RPMI8226 (cell line): ENCODE data around the gene LIPE.
"Not testable (repeated sequence)": the region's sequence is repeated elsewhere in the genome, so short reads cannot be mapped to it uniquely, and the experiment has no call there.

Experiments used
- DNase-seq: peaks from one replicate; pipeline ENCODE4 v3.0.0-alpha.2; 2015

The LIPE gene, protein sequence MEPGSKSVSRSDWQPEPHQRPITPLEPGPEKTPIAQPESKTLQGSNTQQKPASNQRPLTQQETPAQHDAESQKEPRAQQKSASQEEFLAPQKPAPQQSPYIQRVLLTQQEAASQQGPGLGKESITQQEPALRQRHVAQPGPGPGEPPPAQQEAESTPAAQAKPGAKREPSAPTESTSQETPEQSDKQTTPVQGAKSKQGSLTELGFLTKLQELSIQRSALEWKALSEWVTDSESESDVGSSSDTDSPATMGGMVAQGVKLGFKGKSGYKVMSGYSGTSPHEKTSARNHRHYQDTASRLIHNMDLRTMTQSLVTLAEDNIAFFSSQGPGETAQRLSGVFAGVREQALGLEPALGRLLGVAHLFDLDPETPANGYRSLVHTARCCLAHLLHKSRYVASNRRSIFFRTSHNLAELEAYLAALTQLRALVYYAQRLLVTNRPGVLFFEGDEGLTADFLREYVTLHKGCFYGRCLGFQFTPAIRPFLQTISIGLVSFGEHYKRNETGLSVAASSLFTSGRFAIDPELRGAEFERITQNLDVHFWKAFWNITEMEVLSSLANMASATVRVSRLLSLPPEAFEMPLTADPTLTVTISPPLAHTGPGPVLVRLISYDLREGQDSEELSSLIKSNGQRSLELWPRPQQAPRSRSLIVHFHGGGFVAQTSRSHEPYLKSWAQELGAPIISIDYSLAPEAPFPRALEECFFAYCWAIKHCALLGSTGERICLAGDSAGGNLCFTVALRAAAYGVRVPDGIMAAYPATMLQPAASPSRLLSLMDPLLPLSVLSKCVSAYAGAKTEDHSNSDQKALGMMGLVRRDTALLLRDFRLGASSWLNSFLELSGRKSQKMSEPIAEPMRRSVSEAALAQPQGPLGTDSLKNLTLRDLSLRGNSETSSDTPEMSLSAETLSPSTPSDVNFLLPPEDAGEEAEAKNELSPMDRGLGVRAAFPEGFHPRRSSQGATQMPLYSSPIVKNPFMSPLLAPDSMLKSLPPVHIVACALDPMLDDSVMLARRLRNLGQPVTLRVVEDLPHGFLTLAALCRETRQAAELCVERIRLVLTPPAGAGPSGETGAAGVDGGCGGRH

DNA sequence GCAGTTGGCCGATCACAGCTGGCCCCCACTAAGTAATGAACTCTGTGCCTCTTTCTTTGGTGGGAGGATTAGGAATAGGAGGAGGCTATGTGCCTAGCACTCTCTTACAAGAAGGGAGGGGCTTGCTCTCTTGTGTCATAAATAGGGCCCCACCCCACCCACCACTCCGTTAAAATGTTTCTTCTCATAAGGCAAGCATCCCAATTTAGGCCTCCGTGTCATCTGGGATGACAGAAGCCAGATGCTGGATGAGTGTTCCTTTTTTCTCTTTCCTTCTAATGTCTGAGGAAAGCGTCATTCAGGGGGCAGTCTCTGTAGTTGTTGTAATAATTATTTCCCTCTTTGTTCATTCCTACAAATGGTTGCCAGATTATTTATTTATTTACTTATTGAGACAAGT is at the start of gene LIPE:
Gene LIPE (minus strand): TSS at position 76 of the 400 bp plus-strand sequence. CDS start 239 bp downstream, outside the sequence.
- DNase-seq, result no peak

DNA sequence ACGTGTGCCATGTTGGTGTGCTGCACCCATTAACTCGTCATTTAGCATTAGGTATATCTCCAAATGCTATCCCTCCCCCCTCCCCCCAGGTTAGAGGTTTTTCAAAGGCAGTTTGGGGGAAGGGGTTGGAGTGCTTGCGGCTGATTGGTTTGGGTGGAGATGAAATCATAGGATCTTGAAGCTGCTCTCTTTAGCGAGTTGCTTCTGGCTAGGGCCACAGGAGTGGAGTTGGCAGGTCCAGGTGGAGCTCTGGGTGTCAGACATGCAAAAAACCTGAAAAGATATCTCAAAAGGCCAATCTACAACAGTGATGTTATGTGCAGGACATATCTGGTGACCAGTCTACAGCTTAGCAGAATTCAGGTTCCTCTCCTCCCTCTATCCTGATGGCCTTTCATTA is 48.2 kb upstream of the LIPE start:
- DNase-seq, result no peak

DNA sequence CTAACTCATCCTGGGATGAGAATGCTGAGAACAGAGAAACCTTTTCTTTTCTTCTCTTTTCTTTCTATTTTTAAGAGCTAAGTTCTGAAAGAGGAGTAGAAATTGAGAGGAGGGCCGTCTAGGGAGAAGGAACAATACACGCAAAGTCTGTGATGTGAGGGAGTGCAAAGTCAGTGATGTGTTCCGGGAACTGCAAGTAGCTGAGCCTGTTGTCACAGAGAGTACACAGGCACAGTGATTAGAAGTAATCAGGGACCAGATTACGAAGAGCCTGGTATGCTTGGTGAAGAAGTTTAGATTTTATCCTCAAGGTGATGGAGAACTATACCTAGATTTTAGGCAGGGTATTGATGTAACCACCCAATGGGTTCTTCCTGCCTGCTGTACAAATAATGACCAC is 47.6 kb upstream of the LIPE start:
- DNase-seq, result no peak

GRCh38 chr19:42473686-42474085 is 46.5 kb upstream of the LIPE start:
- DNase-seq, result no peak

DNA sequence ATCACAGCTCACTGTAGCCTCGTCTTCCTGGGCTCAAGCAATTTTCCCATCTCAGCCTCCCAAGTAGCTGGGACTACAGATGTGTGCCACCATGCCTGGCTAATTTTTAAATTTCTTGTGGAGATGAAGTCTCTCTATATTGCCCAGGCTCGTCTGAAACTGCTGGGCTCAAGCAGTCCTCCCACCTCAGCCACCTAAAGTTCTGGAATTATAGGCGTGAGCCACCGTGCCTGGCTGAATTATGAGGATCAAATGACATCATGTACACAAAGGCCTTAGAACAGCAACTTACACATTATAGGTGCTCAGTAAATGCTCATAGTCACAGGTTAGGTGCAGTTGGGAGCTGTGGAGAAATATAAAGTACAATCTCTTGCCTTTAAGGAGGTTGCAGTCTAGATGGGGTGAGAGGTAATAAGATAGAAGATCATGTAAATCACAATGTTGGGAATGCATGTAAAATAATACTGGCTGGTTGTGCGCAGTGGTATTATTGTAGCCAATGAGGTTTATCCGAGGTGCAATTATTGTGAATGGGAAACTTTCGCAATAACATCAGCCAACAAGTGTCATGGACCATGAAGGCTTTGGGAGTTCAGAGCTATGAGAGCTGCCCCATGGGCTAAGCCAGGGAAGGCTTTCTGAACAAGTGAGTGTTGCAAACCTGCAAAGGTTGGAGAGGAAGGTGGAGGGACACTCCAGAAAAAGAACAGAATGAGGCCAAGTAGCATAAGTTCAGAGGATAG is 45.4 kb upstream of the LIPE start:
- DNase-seq, result no peak

- DNase-seq, result no peak
Measured at GRCh38 chr19:42471554-42472249, 44.5 kb upstream of the LIPE start.

DNA sequence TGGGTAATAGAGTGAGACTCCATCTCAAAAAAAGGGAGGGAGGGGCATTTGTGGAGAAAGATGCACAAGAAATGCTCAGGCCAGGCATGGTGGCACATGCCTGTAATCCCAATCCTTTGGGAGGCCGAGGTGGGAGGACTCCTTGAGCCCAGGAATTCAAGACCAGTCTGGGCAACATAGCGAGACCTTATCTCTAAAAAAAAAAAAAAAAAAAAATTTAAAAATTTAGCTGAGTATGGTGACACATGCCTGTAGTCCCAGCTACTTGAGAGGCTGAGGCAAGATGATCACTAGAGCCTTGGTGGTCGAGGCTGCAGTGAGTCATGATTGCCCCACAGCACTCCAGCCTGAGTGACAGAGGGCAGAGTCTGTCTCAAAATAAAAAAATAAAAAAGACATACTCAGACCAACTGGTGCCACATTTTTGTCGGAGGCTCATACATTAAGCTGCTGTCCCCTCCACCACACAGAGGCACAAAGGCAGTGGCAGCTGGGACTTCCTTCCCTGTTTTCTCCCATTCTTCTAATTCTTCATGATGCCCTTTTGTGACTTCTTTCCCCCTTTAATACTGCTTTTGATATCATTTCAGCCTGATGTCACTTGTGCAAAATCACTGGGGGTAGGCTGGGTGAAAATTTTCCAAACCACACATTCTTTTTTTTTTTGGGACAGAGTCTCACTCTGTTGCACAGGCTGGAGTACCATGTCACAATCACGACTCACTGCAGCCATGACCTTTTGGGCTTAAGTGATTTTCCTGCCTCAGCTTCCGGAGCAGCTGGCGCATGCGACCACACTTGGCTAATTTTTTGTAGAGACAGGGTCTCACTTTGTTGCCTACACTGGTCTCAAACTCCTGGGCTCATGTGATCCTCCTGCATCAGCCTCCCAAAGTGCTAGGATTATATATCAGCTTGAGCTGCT is 42.4 kb upstream of the LIPE start:
- no peak for DNase-seq

GRCh38 chr19:42468273-42468796 is 41.1 kb upstream of the LIPE start:
- DNase-seq, result no peak

- DNase-seq, result no peak
Measured at GRCh38 chr19:42467183-42467760, 40.1 kb upstream of the LIPE start.

DNA sequence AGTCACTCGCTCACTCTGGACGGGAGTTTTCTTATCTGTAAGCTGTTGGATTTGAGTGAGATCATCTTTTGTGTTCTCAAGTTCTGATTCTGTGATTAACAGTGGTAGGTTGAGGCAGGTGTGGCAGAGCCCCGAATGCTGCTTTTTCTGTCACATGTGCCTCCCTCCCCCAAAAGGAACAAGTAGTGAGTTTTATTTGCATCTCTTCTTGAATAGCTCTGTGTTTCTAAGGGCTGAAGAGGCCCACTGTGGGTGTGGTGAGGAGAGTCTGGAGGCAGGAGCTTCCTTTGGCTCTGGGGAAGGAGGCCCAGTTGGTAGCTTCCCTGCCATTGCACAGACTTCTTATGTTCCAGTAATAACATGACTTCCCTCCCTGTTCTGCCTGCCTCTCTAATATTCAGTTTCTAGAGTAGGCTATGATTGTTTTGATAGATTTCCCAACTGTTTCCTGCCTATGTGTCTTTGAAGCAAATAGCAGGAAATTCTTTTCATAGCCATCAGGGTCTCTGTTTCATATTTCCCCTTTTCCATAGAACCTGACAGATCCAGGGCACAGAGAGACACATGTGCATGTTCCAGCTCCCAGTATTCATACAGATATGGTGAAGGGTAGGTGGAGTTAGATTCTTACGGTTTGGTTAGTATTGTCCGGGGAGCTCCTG is 39.5 kb upstream of the LIPE start:
- DNase-seq, result no peak

- DNase-seq, result peak; percentile 45
Measured at GRCh38 chr19:42465827-42466280, 38.7 kb upstream of the LIPE start.

GRCh38 chr19:42461700-42462324 is 34.6 kb upstream of the LIPE start:
- DNase-seq, result no peak

- DNase-seq, result not testable (repeated sequence)
Measured at GRCh38 chr19:42461231-42461630, 34.0 kb upstream of the LIPE start.

DNA sequence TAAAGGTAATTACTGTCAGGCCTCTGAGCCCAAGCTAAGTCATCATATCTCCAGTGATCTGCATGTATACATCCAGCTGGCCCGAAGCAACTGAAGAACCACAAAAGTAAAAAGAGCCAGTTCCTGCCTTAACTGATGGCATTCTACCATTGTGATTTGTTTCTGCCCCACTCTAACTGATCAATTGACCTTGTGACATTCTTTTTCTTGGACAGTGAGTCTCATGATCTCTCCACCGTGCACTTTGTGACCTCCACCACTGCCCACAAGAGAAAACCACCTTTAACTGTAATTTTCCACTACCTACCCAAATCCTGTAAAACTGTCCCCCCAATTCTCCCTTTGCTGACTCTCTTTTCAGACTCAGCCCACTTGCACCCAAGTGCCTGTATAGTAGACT is 32.7 kb upstream of the LIPE start:
- no peak for DNase-seq

DNA sequence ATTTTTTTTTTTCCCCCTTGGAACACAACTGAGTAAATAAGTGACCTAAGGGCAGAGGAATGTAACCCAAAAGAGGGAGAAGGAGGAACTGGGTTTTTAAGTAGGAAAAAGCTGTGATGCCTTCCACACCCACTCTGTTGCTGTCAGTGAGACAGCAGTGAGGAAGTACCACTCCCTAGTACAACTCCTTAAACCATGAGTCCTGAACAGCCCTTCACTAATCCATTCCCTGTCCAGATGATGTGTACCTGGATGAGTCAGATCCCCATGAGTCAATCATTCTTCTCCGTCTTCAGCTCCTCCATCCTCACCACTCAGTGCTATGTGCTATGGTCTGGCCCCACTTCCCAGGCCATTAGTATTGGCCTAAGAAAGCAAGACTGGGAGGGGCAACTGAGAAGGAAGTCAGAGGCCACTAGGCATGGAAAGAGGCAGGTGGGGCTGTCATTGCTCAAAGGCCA is 28.5 kb upstream of the LIPE start:
- no peak for DNase-seq

GRCh38 chr19:42455086-42455485 is 27.9 kb upstream of the LIPE start:
- no peak for DNase-seq

GRCh38 chr19:42452590-42452989 is 25.4 kb upstream of the LIPE start:
- no peak for DNase-seq

DNA sequence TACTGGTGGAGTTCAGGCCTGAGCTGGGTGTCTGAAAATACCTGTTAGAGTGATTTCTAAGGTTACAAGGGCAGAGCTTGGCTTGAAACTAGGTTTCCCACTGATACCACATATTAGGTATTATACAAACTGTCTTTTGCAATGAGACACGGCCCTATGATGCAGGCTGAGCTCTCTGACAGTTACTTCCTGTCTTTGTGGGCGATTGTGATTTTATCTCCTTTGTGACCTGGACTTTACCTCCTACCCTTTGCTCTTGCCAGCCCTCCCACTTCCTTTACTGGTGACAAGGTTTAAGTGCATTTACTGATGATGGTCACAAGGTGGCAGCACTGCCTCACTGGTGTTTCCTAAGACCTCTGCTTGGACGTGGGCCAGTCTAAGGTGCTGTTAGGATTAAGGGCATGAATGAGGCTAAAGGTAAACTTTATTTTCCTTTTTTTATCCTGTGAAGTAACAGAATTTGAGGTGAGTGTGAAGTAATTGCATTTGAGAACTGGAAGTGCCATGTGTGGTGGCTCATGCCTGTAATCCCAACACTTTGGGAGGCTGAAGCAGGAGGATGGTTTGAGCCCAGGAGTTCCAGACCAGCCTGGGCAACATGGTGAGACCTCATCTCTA is 23.2 kb upstream of the LIPE start:
- peak; percentile 79 for DNase-seq

DNA sequence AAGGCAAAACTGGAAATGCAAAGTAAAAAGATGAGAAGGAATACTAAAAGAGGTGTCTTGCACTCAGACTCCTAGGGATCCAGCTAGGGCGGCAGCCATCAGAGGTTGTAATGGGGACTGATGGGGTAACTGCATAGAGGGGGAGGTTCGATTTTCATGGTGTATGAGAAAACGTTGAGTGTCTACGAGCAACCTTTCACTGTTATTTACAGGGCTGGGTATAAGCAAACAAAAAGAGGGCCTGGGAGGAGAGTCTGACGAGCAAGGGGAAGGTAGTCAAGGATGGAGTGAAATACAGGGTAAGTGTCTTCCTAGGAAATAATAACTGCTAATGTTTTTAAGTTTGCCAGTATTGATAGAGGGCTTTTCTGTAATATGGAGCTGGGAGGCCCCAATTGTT is 21.1 kb upstream of the LIPE start:
- DNase-seq, result not testable (repeated sequence)
